HG02973 (cell line): ENCODE results near the gene SARM1.

Experiments used
- ATAC-seq: cut with Tn5 transposase; IDR thresholded peaks from one replicate; pipeline ENCODE4 v1.9.1; 2021; ENCODE audit warnings: moderate library complexity; ENCODE audit not compliant: unreplicated experiment

Gene SARM1

GRCh38 chr17:28367641-28368305 is 3.7 kb upstream of the SARM1 start:
- no peak for ATAC-seq

DNA sequence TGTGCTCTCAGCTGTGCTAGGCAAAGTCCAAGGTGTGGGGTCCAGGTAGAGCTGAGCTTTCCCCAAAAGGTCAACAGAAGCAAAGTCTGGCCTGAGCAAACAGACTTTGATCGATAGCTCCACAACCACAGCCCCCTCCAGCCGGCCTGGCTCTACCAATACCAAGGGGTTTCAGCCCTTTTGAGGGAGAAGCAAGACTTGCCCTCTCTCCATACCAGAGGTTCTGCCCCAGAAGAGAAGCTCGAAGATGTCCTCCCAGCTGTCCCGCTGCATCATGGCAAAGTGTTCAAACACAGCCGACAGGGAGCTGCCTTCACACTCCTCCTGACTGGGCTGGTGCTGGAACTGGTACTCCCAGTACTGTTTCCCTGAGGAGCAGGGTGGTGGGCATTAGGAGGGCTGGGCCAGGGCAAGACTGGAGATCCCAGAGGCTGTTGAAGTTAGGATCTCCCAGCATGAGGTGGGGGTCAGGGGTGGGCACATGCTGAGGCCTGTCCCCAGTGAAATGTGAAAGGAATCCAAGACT is 3.1 kb upstream of the SARM1 start:
- no peak for ATAC-seq

GRCh38 chr17:28368915-28369683 is 2.4 kb upstream of the SARM1 start:
- no peak for ATAC-seq

DNA sequence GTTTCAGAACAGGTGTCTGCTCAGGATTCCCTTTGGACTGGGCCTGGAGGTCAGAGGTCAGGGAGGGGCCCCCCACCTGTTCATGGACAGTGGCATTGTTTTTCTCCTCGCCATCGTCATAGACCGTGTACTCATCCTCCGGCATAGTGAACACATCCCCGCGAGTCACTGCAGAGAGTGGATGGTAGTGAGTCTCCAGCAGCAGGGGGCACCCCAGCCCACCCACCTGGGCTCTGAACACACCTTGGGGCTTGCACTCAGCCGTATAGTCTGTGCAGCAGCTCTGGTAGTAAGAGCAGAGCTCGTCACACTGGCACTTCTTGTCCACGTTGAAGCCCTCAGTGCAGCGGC is 1.8 kb upstream of the SARM1 start:
- ATAC-seq = no peak

- no peak for ATAC-seq
These were observed 1.3 kb upstream of the SARM1 start, which contains the start of gene VTN for GRCh38 chr17:28370035-28370743. TSS of gene VTN (minus strand) at chr17:28370307. CDS start at chr17:28370203, 104 bp downstream.

GRCh38 chr17:28370744-28371103 is 770 bp upstream of the SARM1 start:
- ATAC-seq = no peak

- no peak for ATAC-seq
These were observed 880 bp downstream of the SARM1 start for GRCh38 chr17:28372203-28372944.

DNA sequence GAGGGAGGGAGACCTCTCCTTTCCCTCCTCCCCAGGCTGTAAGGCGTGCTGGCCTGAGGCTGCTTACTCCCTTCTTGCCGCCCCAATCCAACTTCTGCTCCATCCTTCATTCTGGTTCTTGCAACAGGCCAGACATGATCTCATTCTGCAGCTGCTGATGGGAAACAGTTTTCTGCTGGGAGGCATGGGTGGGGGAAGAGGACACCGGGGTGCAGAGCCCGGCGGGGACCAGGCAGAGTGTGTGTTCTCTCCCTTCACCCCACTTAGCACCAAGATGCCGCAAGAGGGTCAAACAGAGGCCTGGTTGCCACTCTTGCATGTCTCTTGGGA is 1.4 kb downstream of the SARM1 start:
- no peak for ATAC-seq

DNA sequence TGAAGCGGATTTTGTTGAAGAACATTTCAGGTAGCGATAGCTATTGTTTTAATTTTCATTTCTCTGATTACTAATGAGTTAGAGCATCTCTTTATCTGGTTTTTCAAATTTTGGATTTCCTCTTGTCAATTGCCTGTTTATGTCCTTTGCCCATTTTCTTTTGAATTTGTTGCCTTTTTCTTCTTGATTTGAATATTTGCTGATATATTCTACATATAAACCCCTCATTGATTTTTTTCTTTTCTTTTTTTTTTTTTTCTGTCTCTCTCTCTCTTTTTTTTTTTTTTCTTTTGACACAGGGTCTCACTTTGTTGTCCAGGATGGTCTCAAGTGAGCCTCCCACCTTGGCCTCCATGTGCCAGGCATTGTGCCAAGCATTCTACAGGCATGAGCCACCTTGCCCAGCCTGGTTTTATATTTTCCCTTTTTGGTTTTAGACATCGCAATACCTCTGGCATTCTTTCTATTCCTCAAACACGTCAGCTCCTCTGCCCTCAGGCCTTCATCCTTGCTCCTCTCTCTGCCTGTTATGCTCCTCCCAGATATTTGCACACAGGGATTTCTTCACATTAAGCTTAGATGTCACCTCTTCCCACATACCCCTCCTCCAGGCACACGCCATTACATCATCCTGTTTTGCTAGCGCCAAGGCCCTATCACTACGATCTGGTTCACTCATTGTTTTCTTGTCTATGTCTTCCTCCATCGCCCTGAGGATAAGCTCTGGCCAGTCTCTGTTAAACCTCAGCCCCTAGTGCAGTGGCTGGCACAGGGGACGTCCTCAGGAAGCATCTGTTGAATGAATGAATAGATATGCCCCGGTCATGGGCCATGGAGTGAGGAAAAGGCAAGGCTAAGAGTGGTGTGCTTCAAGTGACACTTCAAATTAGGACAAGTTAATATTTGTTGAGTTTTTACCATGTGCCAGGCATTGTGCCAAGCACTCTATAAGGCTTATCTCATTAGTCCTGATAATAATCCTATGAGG is 8.6 kb downstream of the SARM1 start:
- no peak for ATAC-seq

GRCh38 chr17:28381141-28381825 is 9.8 kb downstream of the SARM1 start:
- ATAC-seq = no peak

DNA sequence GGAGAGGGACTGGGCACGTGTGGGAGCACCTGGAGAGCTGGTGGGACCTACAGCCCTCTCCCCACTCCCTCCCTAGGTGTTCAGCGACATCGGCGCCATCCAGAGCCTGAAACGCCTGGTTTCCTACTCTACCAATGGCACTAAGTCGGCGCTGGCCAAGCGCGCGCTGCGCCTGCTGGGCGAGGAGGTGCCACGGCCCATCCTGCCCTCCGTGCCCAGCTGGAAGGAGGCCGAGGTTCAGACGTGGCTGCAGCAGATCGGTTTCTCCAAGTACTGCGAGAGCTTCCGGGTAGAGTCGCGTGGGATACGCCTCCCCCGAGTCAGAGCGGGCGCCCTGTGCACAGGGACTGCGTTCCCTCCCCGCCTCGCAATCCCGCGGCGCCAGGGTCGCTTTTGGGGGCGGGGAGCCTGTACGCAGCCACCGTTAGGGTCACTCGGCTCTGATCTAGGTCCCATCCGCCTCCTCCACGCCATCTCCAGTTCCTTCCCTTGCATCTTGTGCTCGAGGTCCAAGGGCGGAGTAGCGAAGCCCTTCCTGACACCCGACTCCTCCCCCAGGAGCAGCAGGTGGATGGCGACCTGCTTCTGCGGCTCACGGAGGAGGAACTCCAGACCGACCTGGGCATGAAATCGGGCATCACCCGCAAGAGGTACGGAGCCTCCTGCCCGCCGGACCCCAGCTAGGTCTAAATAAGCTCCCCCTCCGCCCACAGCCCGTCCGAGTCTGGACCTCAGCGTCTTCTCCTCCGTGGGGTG is 13.0 kb downstream of the SARM1 start:
- ATAC-seq = peak; percentile 72

DNA sequence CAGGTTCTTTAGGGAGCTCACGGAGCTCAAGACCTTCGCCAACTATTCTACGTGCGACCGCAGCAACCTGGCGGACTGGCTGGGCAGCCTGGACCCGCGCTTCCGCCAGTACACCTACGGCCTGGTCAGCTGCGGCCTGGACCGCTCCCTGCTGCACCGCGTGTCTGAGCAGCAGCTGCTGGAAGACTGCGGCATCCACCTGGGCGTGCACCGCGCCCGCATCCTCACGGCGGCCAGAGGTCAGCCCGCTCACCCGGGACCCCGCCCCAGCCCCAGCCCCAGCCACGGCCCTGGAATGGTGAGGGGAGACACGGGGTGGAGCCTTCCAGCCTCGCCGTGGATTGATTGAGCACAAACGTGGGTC is 13.5 kb downstream of the SARM1 start:
- ATAC-seq = peak; percentile 25

- ATAC-seq = no peak
These were observed 13.9 kb downstream of the SARM1 start for GRCh38 chr17:28385406-28385805.

DNA sequence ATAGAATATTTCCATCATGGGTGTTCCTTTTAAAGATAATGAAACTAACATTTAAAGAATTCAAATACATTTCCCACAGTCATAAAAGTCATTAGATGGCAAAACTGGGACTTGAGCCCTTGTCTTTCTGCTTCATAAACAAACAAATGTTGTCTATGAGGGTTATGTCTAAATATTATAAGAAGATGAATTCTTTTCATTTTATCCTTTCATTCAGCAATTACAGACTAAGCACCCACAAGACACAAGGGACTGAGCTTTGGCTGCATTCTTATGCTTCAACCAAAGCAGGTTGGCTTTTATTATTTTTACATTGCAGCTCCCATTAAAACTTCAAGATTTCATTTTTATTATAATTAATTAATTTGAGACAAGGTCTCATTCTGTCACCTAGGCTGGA is 14.9 kb downstream of the SARM1 start:
- no peak for ATAC-seq

DNA sequence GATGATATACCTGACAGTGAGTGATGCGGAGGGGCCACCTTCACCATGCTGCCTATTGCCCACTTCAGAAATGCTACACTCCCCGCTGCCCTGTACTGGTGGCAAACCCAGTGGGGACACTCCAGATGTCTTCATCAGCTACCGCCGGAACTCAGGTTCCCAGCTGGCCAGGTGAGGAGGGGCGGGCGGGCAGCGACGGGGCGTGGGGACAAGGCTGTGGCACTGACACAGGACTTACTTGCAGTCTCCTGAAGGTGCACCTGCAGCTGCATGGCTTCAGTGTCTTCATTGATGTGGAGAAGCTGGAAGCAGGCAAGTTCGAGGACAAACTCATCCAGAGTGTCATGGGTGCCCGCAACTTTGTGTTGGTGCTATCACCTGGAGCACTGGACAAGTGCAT is 16.6 kb downstream of the SARM1 start:
- no peak for ATAC-seq

GRCh38 chr17:28390141-28390540 is 18.6 kb downstream of the SARM1 start:
- no peak for ATAC-seq

- no peak for ATAC-seq
These were observed 19.1 kb downstream of the SARM1 start for GRCh38 chr17:28390563-28390962.

DNA sequence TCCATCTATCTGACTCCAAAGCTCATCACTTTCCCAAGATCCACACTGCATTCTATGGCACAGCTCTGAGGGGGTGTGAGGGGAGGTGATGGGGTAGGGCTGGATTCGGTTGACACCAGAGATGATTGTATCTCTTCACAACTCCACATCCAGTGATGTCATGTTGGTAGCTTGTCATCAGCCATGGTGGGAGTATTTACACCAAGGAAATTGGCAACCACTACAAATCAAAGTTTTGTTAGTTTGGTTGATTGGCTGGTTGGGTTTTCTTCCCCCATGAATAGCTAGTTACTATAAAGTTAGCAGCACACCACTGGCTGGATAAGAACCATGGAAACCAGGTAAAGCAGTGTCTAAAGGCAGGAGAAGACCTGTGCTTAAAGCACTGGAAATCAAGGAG is 19.5 kb downstream of the SARM1 start:
- ATAC-seq = no peak

GRCh38 chr17:28391401-28391800 is 19.9 kb downstream of the SARM1 start:
- no peak for ATAC-seq
